A549 (cell line): ENCODE measurements around the gene ZNG1A.
"Not testable (repeated sequence)": the region's sequence is repeated elsewhere in the genome, so short reads cannot be mapped to it uniquely, and the experiment has no call there.

Source experiments
- CHD2 ChIP-seq: fragments of 150-350 bp; IDR thresholded peaks from 2 replicates; pipeline ENCODE4 v1.6.1; 2014; ENCODE audit warnings: low read length; ENCODE audit not compliant: partially characterized antibody
- CTCF ChIP-seq: fragments of >200 bp; sonication (Bioruptor Twin); formaldehyde crosslinking; IDR thresholded peaks from 3 replicates; pipeline ENCODE4 v1.5.1; 2016
- ESRRA ChIP-seq: fragments of 150-350 bp; IDR thresholded peaks from 2 replicates; pipeline ENCODE4 v1.6.1; 2014; ENCODE audit warnings: mild to moderate bottlenecking, low read length, borderline replicate concordance
- FOXS1 ChIP-seq: fragments of 250-450 bp; sonication (Bioruptor Pico); IDR thresholded peaks from 2 replicates; pipeline ENCODE4 v1.5.0; 2020; ENCODE audit warnings: mild to moderate bottlenecking, moderate library complexity
- HMGXB4 ChIP-seq: fragments of 250-450 bp; sonication (Bioruptor Pico); IDR thresholded peaks from 2 replicates; pipeline ENCODE4 v1.5.0; 2021; ENCODE audit warnings: mild to moderate bottlenecking, moderate library complexity, borderline replicate concordance
- REST ChIP-seq: fragments of 200-600 bp; sonication (generic); IDR thresholded peaks from 2 replicates; pipeline ENCODE4 v1.6.1; 2016; ENCODE audit warnings: antibody characterized with exemption, mild to moderate bottlenecking, moderate library complexity
- SMC3 ChIP-seq: fragments of >200 bp; sonication (Bioruptor Twin); formaldehyde crosslinking; IDR thresholded peaks from 3 replicates; pipeline ENCODE4 v1.6.1; 2018; ENCODE audit warnings: inconsistent platforms

- TF ChIP-seq SMC3; CTCF; HMGXB4 (CRISPR knock-in tag); CHD2; FOXS1 (CRISPR knock-in tag); ESRRA; REST: not testable (repeated sequence)
Observed at GRCh38 chr9:115118-115451, 63.8 kb downstream of the ZNG1A start.
